ENCODE data around the gene EIF5AL1. TPM values are rescaled to one million over a fixed set of nuclear protein-coding genes. Genes with fewer than 3 reads are reported as not detected.

EIF5AL1 gene
- total RNA-seq, 1 experiment from 2014 or later, result 0.39 TPM

DNA sequence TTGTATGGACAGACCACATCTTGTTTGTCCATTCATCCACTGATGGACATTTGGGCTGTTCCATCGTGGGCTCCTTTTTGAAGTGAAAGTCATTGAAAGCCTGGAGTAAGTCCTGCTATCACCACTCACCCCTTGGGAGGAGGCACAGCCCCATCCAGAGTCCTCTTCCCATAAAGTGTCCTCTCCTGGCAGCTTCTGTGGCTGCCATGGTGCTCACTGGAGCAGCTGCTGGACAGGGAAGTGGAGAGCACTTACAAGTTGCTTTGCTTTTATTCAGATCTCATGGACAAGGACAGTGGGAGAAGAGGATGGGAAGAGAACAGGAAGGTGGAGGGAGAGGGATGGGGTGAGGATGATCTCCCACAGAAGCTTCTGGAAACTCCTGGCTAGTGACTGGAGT lies 18.5 kb upstream of the EIF5AL1 start:
- Mint-ChIP-seq H3K9me3 (peaks cover 0 to 3% of the 10 kb centered on the region in 2 experiments; a peak in 2 of 5 replicates), H3K27ac (no peak overlapping the region), H3K4me3 (no peak overlapping the region), H3K36me3 (ENCODE audit: insufficient read depth in 1 of 3, low read depth in 3 of 3) (0 out of 7 replicates have a peak, but pooled peaks cover 0 to 2% (median 0%) of the 10 kb centered on the region in 3 experiments), H3K4me1 (peaks cover 6 to 10% of the 10 kb centered on the region in 2 experiments), H3K27me3 (ENCODE audit: low read depth) (peaks cover 53% of the 10 kb centered on the region)
- no peak overlapping the region for H3K14ac ChIP-seq (ENCODE audit: insufficient read depth, low read length)
- H2BK20ac ChIP-seq (ENCODE audit: low read depth, low read length, poor library complexity, severe bottlenecking), result no peak overlapping the region
- WGBS (ENCODE audit: extremely low coverage, insufficient read length, low lambda C conversion rate), result no CpG with 5 or more reads among the region's 1 CpG
- no peak overlapping the region for H4K91ac ChIP-seq (ENCODE audit: insufficient read length, low read depth, low read length)
- H3K4me2 ChIP-seq (ENCODE audit: insufficient read depth, insufficient read length, low read length), result no peak overlapping the region
- no peak overlapping the region for H4K5ac ChIP-seq (ENCODE audit: insufficient read length, low read depth, low read length)
- no peaks in the 10 kb centered on the region for H3K79me2 ChIP-seq (ENCODE audit: insufficient read depth, low read length)
- no peak overlapping the region for H4K8ac ChIP-seq (replicated peaks; ENCODE audit: insufficient read length, low read depth, low read length)
- H3K23ac ChIP-seq (ENCODE audit: insufficient read length, low read depth, low read length), result no peak overlapping the region
- no peaks in the 10 kb centered on the region for H3K9me3 ChIP-seq (ENCODE audit: control insufficient read depth, low read depth, low read length)
- no peak overlapping the region for H3K9ac ChIP-seq (ENCODE audit: extremely low read depth, insufficient read length, low read length)
- no peak overlapping the region for H2BK5ac ChIP-seq (ENCODE audit: insufficient read length, low read length)
- H3T11ph ChIP-seq (ENCODE audit: low read length), result no peak overlapping the region
- no peak overlapping the region for H3K27ac ChIP-seq (ENCODE audit: insufficient read length, low read depth, low read length)
- H3K56ac ChIP-seq (ENCODE audit: insufficient read length, low read depth, low read length), result no peak overlapping the region
- H3K4ac ChIP-seq (ENCODE audit: low read depth, low read length), result no peak overlapping the region
- H3K27me3 ChIP-seq (ENCODE audit: insufficient read depth, low read length), result no peaks in the 10 kb centered on the region
- TF ChIP-seq, protein P1, sequence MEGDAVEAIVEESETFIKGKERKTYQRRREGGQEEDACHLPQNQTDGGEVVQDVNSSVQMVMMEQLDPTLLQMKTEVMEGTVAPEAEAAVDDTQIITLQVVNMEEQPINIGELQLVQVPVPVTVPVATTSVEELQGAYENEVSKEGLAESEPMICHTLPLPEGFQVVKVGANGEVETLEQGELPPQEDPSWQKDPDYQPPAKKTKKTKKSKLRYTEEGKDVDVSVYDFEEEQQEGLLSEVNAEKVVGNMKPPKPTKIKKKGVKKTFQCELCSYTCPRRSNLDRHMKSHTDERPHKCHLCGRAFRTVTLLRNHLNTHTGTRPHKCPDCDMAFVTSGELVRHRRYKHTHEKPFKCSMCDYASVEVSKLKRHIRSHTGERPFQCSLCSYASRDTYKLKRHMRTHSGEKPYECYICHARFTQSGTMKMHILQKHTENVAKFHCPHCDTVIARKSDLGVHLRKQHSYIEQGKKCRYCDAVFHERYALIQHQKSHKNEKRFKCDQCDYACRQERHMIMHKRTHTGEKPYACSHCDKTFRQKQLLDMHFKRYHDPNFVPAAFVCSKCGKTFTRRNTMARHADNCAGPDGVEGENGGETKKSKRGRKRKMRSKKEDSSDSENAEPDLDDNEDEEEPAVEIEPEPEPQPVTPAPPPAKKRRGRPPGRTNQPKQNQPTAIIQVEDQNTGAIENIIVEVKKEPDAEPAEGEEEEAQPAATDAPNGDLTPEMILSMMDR (conservative IDR thresholded peaks at IDR 0.05), result no peak
- H2BK120ac ChIP-seq (ENCODE audit: low read depth, low read length, poor library complexity, severe bottlenecking), result no peak overlapping the region
- no peaks in the 10 kb centered on the region for H3K4me1 ChIP-seq (ENCODE audit: insufficient read depth, low read length)
- no peaks in the 10 kb centered on the region for H3K79me1 ChIP-seq (ENCODE audit: insufficient read depth, low read depth, low read length, poor library complexity, severe bottlenecking)
- no peak overlapping the region for H3K18ac ChIP-seq (ENCODE audit: insufficient read length, low read depth, low read length)
- no peak overlapping the region for H2BK12ac ChIP-seq (ENCODE audit: insufficient read length, low read depth, low read length)
- H2BK15ac ChIP-seq (ENCODE audit: low read depth, low read length), result no peak overlapping the region
- no peak overlapping the region for H2AFZ ChIP-seq (ENCODE audit: low read length)
- H3K23me2 ChIP-seq (ENCODE audit: insufficient read length, low read depth, low read length, poor library complexity, severe bottlenecking), result no peaks in the 10 kb centered on the region
- no peak for DNase-seq
- no peaks in the 10 kb centered on the region for H4K20me1 ChIP-seq (ENCODE audit: control insufficient read depth, insufficient read depth, insufficient read length)
- H2AK5ac ChIP-seq (ENCODE audit: insufficient read length, low read length), result no peak overlapping the region
